ENCODE results near the gene ANXA2R. TPM values are rescaled to one million over a fixed set of nuclear protein-coding genes. Genes with fewer than 3 reads are reported as not detected.

Gene ANXA2R
- polyA plus RNA-seq, 2 donors: 2.3 to 2.4 TPM

- Histone ChIP-seq H3K9me3 (ENCODE audit: control insufficient read depth in 2 of 2, insufficient read depth in 1 of 2, low read depth in 1 of 2, low read length in 1 of 2) (peaks cover 0 to 4% of the 10 kb centered on the region in 2 donors), H3K27ac (ENCODE audit: low read depth in 2 of 2, low read length in 1 of 2) (peak overlapping the region; percentile 85 to 94), H3K36me3 (ENCODE audit: control insufficient read depth in 2 of 2, insufficient read depth in 2 of 2, low read length in 1 of 2) (peaks cover 0 to 2% of the 10 kb centered on the region in 2 donors), H3K4me3 (ENCODE audit: low read depth in 1 of 2, low read length in 2 of 2) (peak overlapping the region; percentile 66 to 75), H3K4me1 (ENCODE audit: control insufficient read depth in 2 of 2, insufficient read depth in 2 of 2, low read length in 1 of 2) (peaks cover 0 to 2% of the 10 kb centered on the region in 2 donors), H3K27me3 (ENCODE audit: control insufficient read depth in 1 of 2, insufficient read depth in 2 of 2, low read length in 2 of 2) (no peaks in the 10 kb centered on the region)
- WGBS, 2 donors: 1% methylated on average over 58 of the region's 58 CpGs
These were observed 2.7 kb upstream of the ANXA2R start for GRCh38 chr5:43042626-43043399.

- Histone ChIP-seq H3K27ac (ENCODE audit: low read depth in 2 of 2, low read length in 1 of 2) (peak overlapping the region; percentile 85 to 94), H3K4me3 (ENCODE audit: low read depth in 1 of 2, low read length in 2 of 2) (peak overlapping the region; percentile 66 to 75), H3K27me3 (ENCODE audit: control insufficient read depth in 1 of 2, insufficient read depth in 2 of 2, low read length in 2 of 2) (no peaks in the 10 kb centered on the region), H3K36me3 (ENCODE audit: control insufficient read depth in 2 of 2, insufficient read depth in 2 of 2, low read length in 1 of 2) (peaks cover 0 to 2% of the 10 kb centered on the region in 2 donors), H3K9me3 (ENCODE audit: control insufficient read depth in 2 of 2, insufficient read depth in 1 of 2, low read depth in 1 of 2, low read length in 1 of 2) (peaks cover 0 to 4% of the 10 kb centered on the region in 2 donors), H3K4me1 (ENCODE audit: control insufficient read depth in 2 of 2, insufficient read depth in 2 of 2, low read length in 1 of 2) (peaks cover 0 to 2% of the 10 kb centered on the region in 2 donors)
- WGBS, 2 donors: 0 to 1% methylated on average over 44 of the region's 44 CpGs
These were observed 2.1 kb upstream of the ANXA2R start for GRCh38 chr5:43042176-43042625.

GRCh38 chr5:43041669-43042175 is 1.6 kb upstream of the ANXA2R start:
- Histone ChIP-seq H3K4me1 (ENCODE audit: control insufficient read depth in 2 of 2, insufficient read depth in 2 of 2, low read length in 1 of 2) (peaks cover 0 to 2% of the 10 kb centered on the region in 2 donors), H3K4me3 (ENCODE audit: low read depth in 1 of 2, low read length in 2 of 2) (peak overlapping the region; percentile 66 to 75), H3K27me3 (ENCODE audit: control insufficient read depth in 1 of 2, insufficient read depth in 2 of 2, low read length in 2 of 2) (no peaks in the 10 kb centered on the region), H3K27ac (ENCODE audit: low read depth in 2 of 2, low read length in 1 of 2) (peak overlapping the region; percentile 85 to 94), H3K36me3 (ENCODE audit: control insufficient read depth in 2 of 2, insufficient read depth in 2 of 2, low read length in 1 of 2) (peaks cover 0 to 2% of the 10 kb centered on the region in 2 donors), H3K9me3 (ENCODE audit: control insufficient read depth in 2 of 2, insufficient read depth in 1 of 2, low read depth in 1 of 2, low read length in 1 of 2) (peaks cover 0 to 4% of the 10 kb centered on the region in 2 donors)
- 1 to 2% methylated on average over 32 to 33 of the region's 33 CpGs for WGBS, 2 donors

GRCh38 chr5:43041110-43041668 is 1.1 kb upstream of the ANXA2R start:
- Histone ChIP-seq H3K27ac (ENCODE audit: low read depth in 2 of 2, low read length in 1 of 2) (peak overlapping the region; percentile 85 to 94), H3K4me1 (ENCODE audit: control insufficient read depth in 2 of 2, insufficient read depth in 2 of 2, low read length in 1 of 2) (peaks cover 0 to 2% of the 10 kb centered on the region in 2 donors), H3K36me3 (ENCODE audit: control insufficient read depth in 2 of 2, insufficient read depth in 2 of 2, low read length in 1 of 2) (peaks cover 0 to 2% of the 10 kb centered on the region in 2 donors), H3K9me3 (ENCODE audit: control insufficient read depth in 2 of 2, insufficient read depth in 1 of 2, low read depth in 1 of 2, low read length in 1 of 2) (peaks cover 0 to 4% of the 10 kb centered on the region in 2 donors), H3K4me3 (ENCODE audit: low read depth in 1 of 2, low read length in 2 of 2) (peak overlapping the region; percentile 66 to 75), H3K27me3 (ENCODE audit: control insufficient read depth in 1 of 2, insufficient read depth in 2 of 2, low read length in 2 of 2) (no peaks in the 10 kb centered on the region)
- 6 to 10% methylated on average over 18 of the region's 18 CpGs for WGBS, 2 donors

GRCh38 chr5:43039471-43040286 is 440 bp downstream of the ANXA2R start:
- Histone ChIP-seq H3K4me3 (ENCODE audit: low read depth in 1 of 2, low read length in 2 of 2) (peak overlapping the region; percentile 52 to 75), H3K4me1 (ENCODE audit: control insufficient read depth in 2 of 2, insufficient read depth in 2 of 2, low read length in 1 of 2) (peaks cover 0 to 2% of the 10 kb centered on the region in 2 donors), H3K27me3 (ENCODE audit: control insufficient read depth in 1 of 2, insufficient read depth in 2 of 2, low read length in 2 of 2) (no peaks in the 10 kb centered on the region), H3K36me3 (ENCODE audit: control insufficient read depth in 2 of 2, insufficient read depth in 2 of 2, low read length in 1 of 2) (peaks cover 0 to 2% of the 10 kb centered on the region in 2 donors), H3K9me3 (ENCODE audit: control insufficient read depth in 2 of 2, insufficient read depth in 1 of 2, low read depth in 1 of 2, low read length in 1 of 2) (peaks cover 0 to 4% of the 10 kb centered on the region in 2 donors), H3K27ac (ENCODE audit: low read depth in 2 of 2, low read length in 1 of 2) (peak overlapping the region; percentile 83 to 89)
- 24 to 28% methylated on average over 35 of the region's 35 CpGs for WGBS, 2 donors

GRCh38 chr5:43039152-43039470 is 1.0 kb downstream of the ANXA2R start:
- Histone ChIP-seq H3K27me3 (ENCODE audit: control insufficient read depth in 1 of 2, insufficient read depth in 2 of 2, low read length in 2 of 2) (no peaks in the 10 kb centered on the region), H3K4me1 (ENCODE audit: control insufficient read depth in 2 of 2, insufficient read depth in 2 of 2, low read length in 1 of 2) (peaks cover 0 to 3% of the 10 kb centered on the region in 2 donors), H3K27ac (ENCODE audit: low read depth in 2 of 2, low read length in 1 of 2) (peak overlapping the region; percentile 83 to 89), H3K36me3 (ENCODE audit: control insufficient read depth in 2 of 2, insufficient read depth in 2 of 2, low read length in 1 of 2) (peaks cover 0 to under 1% of the 10 kb centered on the region in 2 donors), H3K4me3 (ENCODE audit: low read depth in 1 of 2, low read length in 2 of 2) (peak overlapping the region; percentile 52 to 75), H3K9me3 (ENCODE audit: control insufficient read depth in 2 of 2, insufficient read depth in 1 of 2, low read depth in 1 of 2, low read length in 1 of 2) (peaks cover 0 to 6% of the 10 kb centered on the region in 2 donors)
- WGBS, 2 donors: 53% methylated on average over 6 of the region's 6 CpGs

GRCh38 chr5:43038496-43038989 is 1.6 kb downstream of the ANXA2R start:
- Histone ChIP-seq H3K4me3 (ENCODE audit: low read depth in 1 of 2, low read length in 2 of 2) (peak overlapping the region in 1 of 2 donors; percentile 51), H3K36me3 (ENCODE audit: control insufficient read depth in 2 of 2, insufficient read depth in 2 of 2, low read length in 1 of 2) (no peaks in the 10 kb centered on the region), H3K27ac (ENCODE audit: low read depth in 2 of 2, low read length in 1 of 2) (peak overlapping the region; percentile 73), H3K9me3 (ENCODE audit: control insufficient read depth in 2 of 2, insufficient read depth in 1 of 2, low read depth in 1 of 2, low read length in 1 of 2) (peaks cover 0 to 6% of the 10 kb centered on the region in 2 donors), H3K4me1 (ENCODE audit: control insufficient read depth in 2 of 2, insufficient read depth in 2 of 2, low read length in 1 of 2) (peaks cover 0 to 5% of the 10 kb centered on the region in 2 donors), H3K27me3 (ENCODE audit: control insufficient read depth in 1 of 2, insufficient read depth in 2 of 2, low read length in 2 of 2) (peaks cover 0 to 2% of the 10 kb centered on the region in 2 donors)
- WGBS, 2 donors: 40 to 46% methylated on average over 17 of the region's 17 CpGs

- Histone ChIP-seq H3K36me3 (ENCODE audit: control insufficient read depth in 2 of 2, insufficient read depth in 2 of 2, low read length in 1 of 2) (no peaks in the 10 kb centered on the region), H3K27ac (ENCODE audit: low read depth in 2 of 2, low read length in 1 of 2) (peak overlapping the region; percentile 73), H3K4me1 (ENCODE audit: control insufficient read depth in 2 of 2, insufficient read depth in 2 of 2, low read length in 1 of 2) (peaks cover 0 to 5% of the 10 kb centered on the region in 2 donors), H3K9me3 (ENCODE audit: control insufficient read depth in 2 of 2, insufficient read depth in 1 of 2, low read depth in 1 of 2, low read length in 1 of 2) (peaks cover 0 to 6% of the 10 kb centered on the region in 2 donors), H3K4me3 (ENCODE audit: low read depth in 1 of 2, low read length in 2 of 2) (peak overlapping the region; percentile 26 to 51), H3K27me3 (ENCODE audit: control insufficient read depth in 1 of 2, insufficient read depth in 2 of 2, low read length in 2 of 2) (peaks cover 0 to 3% of the 10 kb centered on the region in 2 donors)
- WGBS, 2 donors: 22 to 23% methylated on average over 24 of the region's 24 CpGs
These were observed 2.3 kb downstream of the ANXA2R start for GRCh38 chr5:43037636-43038495.

Measured in esophagus (tissue), 2 donors.